GM12875 (cell line): ENCODE data around the gene EYS.
"Not testable (repeated sequence)": the region's sequence is repeated elsewhere in the genome, so short reads cannot be mapped to it uniquely, and the experiment has no call there.

Experiments
- H3K4me3 ChIP-seq: one replicate; pipeline ENCODE4 v1.5.1; 2011; ENCODE audit warnings: low read depth, low read length, control low read depth
- TF ChIP-seq, protein P1 (sequence below): IDR thresholded peaks from 2 replicates; pipeline ENCODE4 v1.5.1; 2011; ENCODE audit warnings: low read depth, mild to moderate bottlenecking, control low read depth, inconsistent platforms, low read length, moderate library complexity, borderline replicate concordance; ENCODE audit not compliant: insufficient read depth

The EYS gene

DNA sequence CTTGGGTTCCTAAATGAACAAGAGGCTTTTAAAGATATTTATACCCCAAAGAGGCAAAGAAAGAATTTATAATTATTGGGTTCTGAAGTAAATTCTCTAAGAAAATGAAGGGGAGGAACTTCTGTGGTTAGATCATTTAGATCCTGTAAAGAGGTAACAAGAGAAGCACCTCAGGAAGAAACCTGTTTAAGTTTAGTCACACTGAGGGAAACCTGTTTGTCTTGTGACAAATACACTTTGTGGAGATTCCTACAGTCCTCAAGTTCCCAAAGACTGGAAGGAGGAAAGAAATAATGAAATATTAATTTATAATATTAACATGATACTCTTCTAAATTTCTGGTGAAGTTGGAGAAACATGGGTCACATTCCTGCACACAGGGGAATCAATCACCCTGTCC, 647.5 kb downstream of the EYS start:
- H3K4me3 ChIP-seq: no peak overlapping the region
- TF ChIP-seq, protein P1, sequence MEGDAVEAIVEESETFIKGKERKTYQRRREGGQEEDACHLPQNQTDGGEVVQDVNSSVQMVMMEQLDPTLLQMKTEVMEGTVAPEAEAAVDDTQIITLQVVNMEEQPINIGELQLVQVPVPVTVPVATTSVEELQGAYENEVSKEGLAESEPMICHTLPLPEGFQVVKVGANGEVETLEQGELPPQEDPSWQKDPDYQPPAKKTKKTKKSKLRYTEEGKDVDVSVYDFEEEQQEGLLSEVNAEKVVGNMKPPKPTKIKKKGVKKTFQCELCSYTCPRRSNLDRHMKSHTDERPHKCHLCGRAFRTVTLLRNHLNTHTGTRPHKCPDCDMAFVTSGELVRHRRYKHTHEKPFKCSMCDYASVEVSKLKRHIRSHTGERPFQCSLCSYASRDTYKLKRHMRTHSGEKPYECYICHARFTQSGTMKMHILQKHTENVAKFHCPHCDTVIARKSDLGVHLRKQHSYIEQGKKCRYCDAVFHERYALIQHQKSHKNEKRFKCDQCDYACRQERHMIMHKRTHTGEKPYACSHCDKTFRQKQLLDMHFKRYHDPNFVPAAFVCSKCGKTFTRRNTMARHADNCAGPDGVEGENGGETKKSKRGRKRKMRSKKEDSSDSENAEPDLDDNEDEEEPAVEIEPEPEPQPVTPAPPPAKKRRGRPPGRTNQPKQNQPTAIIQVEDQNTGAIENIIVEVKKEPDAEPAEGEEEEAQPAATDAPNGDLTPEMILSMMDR: no peak

DNA sequence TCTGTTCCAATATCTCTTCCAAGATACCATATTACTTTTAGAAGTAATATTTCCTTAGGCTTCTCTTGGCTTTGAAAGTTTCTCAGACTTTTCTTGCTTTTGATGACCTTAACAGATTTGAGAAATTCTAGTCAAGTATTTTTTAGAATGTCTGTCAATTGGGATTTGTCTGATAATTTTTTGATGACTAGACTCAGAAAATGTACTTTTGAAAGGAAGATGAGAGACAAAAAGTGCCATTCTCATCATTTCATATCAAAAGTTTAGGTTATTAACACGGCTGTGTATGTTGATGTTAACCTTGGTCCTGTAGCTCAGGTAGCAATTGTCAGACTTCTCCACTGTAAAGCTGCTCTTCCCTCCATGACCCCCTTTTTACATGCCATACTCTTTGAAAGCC, 651.5 kb downstream of the EYS start:
- no peak overlapping the region for H3K4me3 ChIP-seq
- TF ChIP-seq, protein P1: no peak

DNA sequence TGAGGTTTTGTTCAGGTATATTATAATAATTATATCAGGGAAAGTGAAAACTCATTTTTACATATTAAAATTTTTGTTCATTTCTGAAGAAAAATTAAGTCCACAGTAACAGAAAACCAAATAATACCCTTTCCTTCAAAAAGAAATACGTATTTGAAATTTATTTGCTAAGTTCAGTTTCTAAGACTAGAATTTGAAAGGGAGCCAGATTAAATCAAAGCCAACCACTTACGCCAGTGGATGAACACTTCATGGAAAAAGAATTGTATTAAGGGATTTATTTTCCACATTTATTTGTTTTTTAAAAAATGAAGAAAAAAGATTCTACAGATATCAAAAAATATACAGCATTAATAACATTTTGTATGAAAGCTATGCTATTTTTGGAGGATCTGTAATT, 654.4 kb downstream of the EYS start:
- TF ChIP-seq, protein P1: no peak

DNA sequence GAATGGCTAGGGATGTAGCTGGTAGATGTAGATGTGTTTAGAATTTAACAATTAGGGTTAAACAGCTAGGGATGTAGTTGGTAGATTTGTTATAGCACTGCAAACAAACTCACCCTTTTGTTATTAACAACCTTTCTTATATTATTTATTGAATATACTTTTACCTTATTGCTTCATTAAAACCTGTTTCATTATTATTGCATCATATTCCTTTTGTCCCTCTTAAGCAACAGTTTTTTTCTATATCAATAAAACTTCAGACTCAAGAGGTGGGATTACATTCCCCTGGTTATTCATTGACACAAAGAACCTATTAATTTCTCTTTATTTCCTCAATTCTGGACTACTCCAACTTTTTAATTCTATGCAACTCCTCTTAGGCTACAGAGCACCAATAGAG, 661.2 kb downstream of the EYS start:
- TF ChIP-seq, protein P1: no peak
- H3K4me3 ChIP-seq: no peak overlapping the region

More for the DNA sequence above, 654.4 kb downstream of the EYS start:
- H3K4me3 ChIP-seq: no peak overlapping the region

DNA sequence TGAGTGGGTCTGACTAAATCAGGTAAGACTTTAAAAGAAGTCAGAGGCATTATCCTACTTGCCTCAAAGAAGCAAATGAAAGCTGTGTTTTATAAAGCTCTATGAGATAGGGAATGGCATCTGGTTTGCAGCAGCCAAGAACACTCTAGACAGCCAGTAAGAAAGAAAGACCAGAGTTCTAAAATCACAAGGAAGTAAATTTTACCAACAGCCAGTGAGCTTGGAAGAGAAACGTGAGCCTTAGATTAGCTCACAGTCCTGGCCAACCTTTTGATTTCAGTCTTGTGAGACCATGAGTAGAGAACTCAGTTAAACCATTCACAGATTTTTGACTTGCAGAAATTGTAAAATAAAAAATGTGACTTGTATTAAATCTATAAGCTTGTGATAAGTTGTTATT, 693.0 kb downstream of the EYS start:
- TF ChIP-seq, protein P1: no peak
- H3K4me3 ChIP-seq: no peak overlapping the region

DNA sequence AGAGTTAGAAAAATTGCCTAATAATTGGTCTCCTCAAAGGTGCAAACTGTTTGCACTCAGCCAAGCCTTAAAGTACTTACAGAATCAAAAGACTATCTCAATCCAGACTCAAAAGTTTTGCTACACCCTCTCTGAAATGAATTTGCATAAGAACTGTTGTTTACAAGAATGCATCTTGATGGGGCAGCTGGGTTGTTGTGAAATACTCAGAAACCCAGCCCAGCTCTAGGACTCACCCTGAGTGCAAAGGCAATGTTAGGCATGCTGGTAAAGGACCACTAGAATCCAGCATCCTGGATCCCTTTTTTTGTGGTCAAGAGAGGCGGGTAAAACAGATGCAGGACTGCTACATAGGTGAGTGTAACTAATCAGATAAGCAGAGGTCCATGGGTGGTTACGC, 700.2 kb downstream of the EYS start:
- no peak overlapping the region for H3K4me3 ChIP-seq
- TF ChIP-seq, protein P1: no peak

DNA sequence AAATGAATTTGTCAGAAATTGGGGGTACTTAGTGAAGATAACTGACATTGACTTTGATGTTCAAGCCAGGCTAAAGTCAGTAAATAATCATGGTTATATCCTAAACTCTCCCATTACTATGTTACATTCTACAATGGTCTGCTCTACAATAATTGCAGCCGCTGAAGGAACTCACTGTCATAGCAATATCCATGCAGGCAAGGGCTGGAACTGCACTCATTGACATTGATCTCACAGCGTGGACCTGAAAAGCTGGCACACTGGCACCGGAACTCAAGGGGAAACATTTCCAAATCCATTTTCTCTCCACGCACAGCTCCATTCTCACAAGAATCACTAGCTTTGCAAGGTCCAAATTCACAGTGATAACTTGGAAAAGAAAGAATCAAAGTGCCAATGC, 702.7 kb downstream of the EYS start:
- H3K4me3 ChIP-seq: no peak overlapping the region
- TF ChIP-seq, protein P1: no peak

DNA sequence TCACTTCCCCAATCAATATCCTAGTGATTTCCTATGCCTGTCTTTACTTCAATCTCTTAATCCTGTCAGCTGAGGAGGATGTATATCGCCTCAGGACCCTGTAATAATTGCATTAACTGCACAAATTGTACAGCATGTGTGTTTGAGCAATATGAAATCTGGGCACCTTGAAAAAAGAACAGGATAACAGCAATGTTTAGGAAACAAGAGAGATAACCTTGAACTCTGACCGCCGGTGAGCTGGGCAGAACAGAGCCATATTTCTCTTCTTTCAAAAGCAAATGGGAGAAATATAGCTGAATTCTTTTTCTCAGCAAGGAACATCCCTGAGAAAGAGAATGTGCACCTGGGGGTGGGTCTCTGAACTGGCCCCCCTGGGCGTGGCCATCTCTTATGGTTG, 704.1 kb downstream of the EYS start:
- not testable (repeated sequence) for H3K4me3 ChIP-seq
